GM21367 (cell line): ENCODE data around the gene ZBTB17.

Experiments
- ATAC-seq: cut with Tn5 transposase; IDR thresholded peaks from one replicate; pipeline ENCODE4 v1.9.1; 2021; ENCODE audit not compliant: unreplicated experiment

Gene ZBTB17

GRCh38 chr1:15948595-15949452 is 27.1 kb downstream of the ZBTB17 start:
- ATAC-seq: no peak

GRCh38 chr1:15948091-15948591 is 27.8 kb downstream of the ZBTB17 start:
- ATAC-seq: no peak

GRCh38 chr1:15947382-15948090 is 28.4 kb downstream of the ZBTB17 start:
- no peak for ATAC-seq

GRCh38 chr1:15946571-15947381 is 29.1 kb downstream of the ZBTB17 start:
- ATAC-seq: no peak

- no peak for ATAC-seq
These were observed 30.0 kb downstream of the ZBTB17 start for GRCh38 chr1:15945832-15946448.

GRCh38 chr1:15945011-15945831 is 30.7 kb downstream of the ZBTB17 start:
- no peak for ATAC-seq

- ATAC-seq: no peak
These were observed 31.4 kb downstream of the ZBTB17 start for GRCh38 chr1:15944308-15945010.

GRCh38 chr1:15943992-15944307 is 32.0 kb downstream of the ZBTB17 start:
- no peak for ATAC-seq

- ATAC-seq: no peak
These were observed 32.4 kb downstream of the ZBTB17 start for GRCh38 chr1:15943328-15943991.

- no peak for ATAC-seq
These were observed 33.1 kb downstream of the ZBTB17 start for GRCh38 chr1:15942661-15943327.

- ATAC-seq: no peak
These were observed 33.8 kb downstream of the ZBTB17 start for GRCh38 chr1:15941899-15942660.

GRCh38 chr1:15941044-15941840 is 34.7 kb downstream of the ZBTB17 start:
- no peak for ATAC-seq

GRCh38 chr1:15940110-15941043 is 35.5 kb downstream of the ZBTB17 start:
- no peak for ATAC-seq

- ATAC-seq: no peak
These were observed 36.5 kb downstream of the ZBTB17 start for GRCh38 chr1:15939181-15940109.
